ENCODE data around the gene ATF2.

DNA sequence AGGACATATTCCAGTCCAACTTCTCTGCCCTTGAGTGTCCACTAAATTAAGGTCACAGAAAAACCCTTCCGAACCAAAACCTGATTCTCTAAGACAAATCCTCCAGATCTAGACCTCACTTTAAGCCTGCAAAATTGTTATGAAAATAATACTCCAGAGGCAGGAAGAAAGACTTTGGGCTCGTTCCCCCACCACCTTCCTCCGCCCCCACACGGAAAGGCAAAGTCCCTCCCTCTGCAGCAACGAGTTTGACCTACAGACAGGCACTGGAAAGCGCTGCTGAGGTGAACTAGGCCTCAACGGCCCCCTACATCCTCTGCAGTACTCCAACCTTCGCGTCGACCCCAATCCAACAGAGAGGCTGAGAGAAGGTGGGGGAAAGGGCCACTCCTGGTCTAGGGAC lies 12.7 kb upstream of the ATF2 start:
- TF ChIP-seq CTCF (IDR thresholded peaks at IDR 0.05) (no peak), POLR2AphosphoS5 (IDR thresholded peaks at IDR 0.05) (no peak)
